Tibial nerve (tissue), 4 donors: ENCODE results near the gene EXOC8.

Experiments
- EP300 ChIP-seq, 2 donors: sonication (generic); formaldehyde crosslinking; IDR thresholded peaks; one replicate each; pipeline ENCODE4 v1.6.1; 2017; ENCODE audit warnings: antibody characterized with exemption in 2 of 2, mild to moderate bottlenecking in 1 of 2
- POLR2A ChIP-seq, 2 donors: fragments of 450-650 bp; IDR thresholded peaks; one replicate each; pipeline ENCODE4 v1.6.1; 2017; ENCODE audit warnings: antibody characterized with exemption in 2 of 2, mild to moderate bottlenecking in 2 of 2, moderate library complexity in 2 of 2
- TF ChIP-seq, protein P1 (sequence below), 5 experiments: fragments of 200-600 bp in 3 of 5; fragments of 450-650 bp in 2 of 5; sonication (generic) in 3 of 5; IDR thresholded peaks; one replicate each; pipeline ENCODE4 v1.5.1; 2016 to 2019; ENCODE audit warnings: antibody characterized with exemption in 5 of 5, mild to moderate bottlenecking in 3 of 5, moderate library complexity in 2 of 5

DNA sequence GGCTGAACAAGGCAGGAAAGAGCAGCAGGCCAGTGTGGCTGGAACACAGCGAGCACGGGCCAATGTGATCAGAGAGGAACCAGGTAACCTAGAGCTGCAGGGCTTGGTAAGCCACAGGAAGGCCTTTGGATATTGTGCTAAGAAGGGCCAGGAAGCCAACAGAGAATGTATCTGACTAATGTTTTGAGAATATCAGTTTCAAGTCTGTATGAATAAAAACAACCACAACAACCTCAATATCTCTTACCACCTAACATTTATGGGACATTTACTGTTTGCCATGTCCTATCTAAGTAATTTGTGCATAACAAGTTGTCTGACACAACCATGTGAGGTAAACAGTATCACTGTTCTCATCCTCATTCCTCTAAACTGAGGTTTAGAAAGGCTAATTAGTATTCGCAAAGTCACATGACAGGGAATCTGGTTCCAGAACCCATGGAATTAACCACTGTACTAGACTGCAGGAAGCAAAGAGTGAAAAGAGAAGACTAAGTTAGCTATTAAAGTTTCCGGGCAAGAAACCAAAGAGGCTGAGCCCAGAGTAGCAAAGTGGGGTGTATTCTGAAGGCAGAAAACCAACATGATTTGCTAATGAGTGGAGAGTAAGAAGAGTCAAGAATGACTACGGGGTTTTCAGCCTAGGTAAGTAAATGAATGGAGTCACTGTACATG lies 39.4 kb upstream of the EXOC8 start:
- no peak for TF ChIP-seq POLR2A (IDR thresholded peaks at IDR 0.05)
- TF ChIP-seq, protein P1, sequence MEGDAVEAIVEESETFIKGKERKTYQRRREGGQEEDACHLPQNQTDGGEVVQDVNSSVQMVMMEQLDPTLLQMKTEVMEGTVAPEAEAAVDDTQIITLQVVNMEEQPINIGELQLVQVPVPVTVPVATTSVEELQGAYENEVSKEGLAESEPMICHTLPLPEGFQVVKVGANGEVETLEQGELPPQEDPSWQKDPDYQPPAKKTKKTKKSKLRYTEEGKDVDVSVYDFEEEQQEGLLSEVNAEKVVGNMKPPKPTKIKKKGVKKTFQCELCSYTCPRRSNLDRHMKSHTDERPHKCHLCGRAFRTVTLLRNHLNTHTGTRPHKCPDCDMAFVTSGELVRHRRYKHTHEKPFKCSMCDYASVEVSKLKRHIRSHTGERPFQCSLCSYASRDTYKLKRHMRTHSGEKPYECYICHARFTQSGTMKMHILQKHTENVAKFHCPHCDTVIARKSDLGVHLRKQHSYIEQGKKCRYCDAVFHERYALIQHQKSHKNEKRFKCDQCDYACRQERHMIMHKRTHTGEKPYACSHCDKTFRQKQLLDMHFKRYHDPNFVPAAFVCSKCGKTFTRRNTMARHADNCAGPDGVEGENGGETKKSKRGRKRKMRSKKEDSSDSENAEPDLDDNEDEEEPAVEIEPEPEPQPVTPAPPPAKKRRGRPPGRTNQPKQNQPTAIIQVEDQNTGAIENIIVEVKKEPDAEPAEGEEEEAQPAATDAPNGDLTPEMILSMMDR (IDR thresholded peaks at IDR 0.05) = no peak
- no peak for TF ChIP-seq EP300 (IDR thresholded peaks at IDR 0.05)
